Ovary (tissue), 9 donors: Measurements from ENCODE around the gene SLC29A3. TPM values are rescaled to one million over a fixed set of nuclear protein-coding genes. Genes with fewer than 3 reads are reported as not detected.

ENCODE experiments used
- DNase-seq, 5 donors: peaks; one replicate each; pipeline ENCODE4 v3.0.0-alpha.2; 2019 to 2020
- H3K27ac ChIP-seq, 2 donors: fragments of 200-600 bp; one replicate each; pipeline versions ENCODE4 v1.5.1 to v1.8.0; 2019 to 2022
- H3K27me3 ChIP-seq: fragments of 200-600 bp; one replicate; pipeline ENCODE4 v1.8.0; 2022
- H3K36me3 ChIP-seq: fragments of 200-600 bp; sonication (generic); one replicate; pipeline ENCODE4 v1.5.1; 2019
- H3K4me1 ChIP-seq: one replicate; pipeline ENCODE4 v1.8.1; 2013; ENCODE audit warnings: mild to moderate bottlenecking, moderate library complexity; ENCODE audit not compliant: insufficient read depth
- H3K4me3 ChIP-seq: fragments of 200-600 bp; sonication (generic); one replicate; pipeline ENCODE4 v1.5.1; 2017
- H3K9me3 ChIP-seq, 2 donors: fragments of 200-600 bp in 1 of 2; sonication (generic) in 1 of 2; one replicate each; pipeline versions ENCODE4 v1.5.1 to v1.8.1; 2013 to 2019; ENCODE audit warnings: mild to moderate bottlenecking in 1 of 2, moderate library complexity in 1 of 2
- CTCF ChIP-seq, 3 donors: fragments of 450-650 bp in 2 of 3; fragments of 200-600 bp in 1 of 3; IDR thresholded peaks; one replicate each; pipeline versions ENCODE4 v1.5.1 to v1.8.0; 2016 to 2022; ENCODE audit warnings: antibody characterized with exemption in 3 of 3, mild to moderate bottlenecking in 1 of 3
- EP300 ChIP-seq: sonication (generic); formaldehyde crosslinking; IDR thresholded peaks from one replicate; pipeline ENCODE4 v1.6.1; 2017; ENCODE audit warnings: antibody characterized with exemption
- POLR2A ChIP-seq: fragments of 450-650 bp; IDR thresholded peaks from one replicate; pipeline ENCODE4 v1.6.1; 2017; ENCODE audit warnings: antibody characterized with exemption, mild to moderate bottlenecking, moderate library complexity
- WGBS, 3 donors: extraction: QIAGEN DNeasy Blood & Tissue Kit in 1 of 3; methylation state at CpG; one replicate each; pipeline versions ENCODE4 v1.1.5 to v1.1.7; 2013 to 2017; 5-methylcytosine and 5-hydroxymethylcytosine counted together
- intact Hi-C, 4 donors: fragments of 100-400 bp; cut with DNase I; formaldehyde crosslinking; loops; one replicate each; pipeline versions ENCODE4 v1.11.0 to v1.15.1; 2022 to 2023
- polyA plus RNA-seq, 2 donors: library from polyadenylated mRNA; stranded (reverse); fragments of 200-250 nt in 1 of 2; fragments of 350-450 nt in 1 of 2; fragmentation: Illumina TruSeq in 1 of 2; extraction: RNeasy Lipid Tissue Mini Kit (QIAGEN cat#74804) in 1 of 2; gene quantifications; one replicate each; pipeline ENCODE4 v1.2.3, GENCODE V29; 2013 to 2014
- total RNA-seq, 7 donors: library from RNA; depleted of rRNA in 2 of 7; stranded (reverse); fragments of >200 nt in 2 of 7; fragmentation: NEBNext Ultra II Directional in 3 of 7; extraction: Animal tissue kit (Norgen Biotek cat#: 25700) in 3 of 7; gene quantifications; one replicate each; pipeline versions ENCODE4 v1.1.0 to v1.2.4, GENCODE V29; 2016 to 2023
- donor health status: DM: no; HTN: no; CAD: no; lungs with moderate emphysema.
- donor health status: DM: no; HTN: no; CAD: no.
- donor health status: Bipolar disorder and iron deficiency.
- donor health status: DM: yes; HTN: yes; CAD: no.
- donor health status: DM: no; HTN: no; CAD: no.
- donor health status: DM: yes; HTN: yes; CAD: no.

The SLC29A3 gene
- total and polyA plus RNA-seq, 9 donors, result 10.1 to 18.3 (median 15.5) TPM

GRCh38 chr10:71325267-71325666 is 6.2 kb downstream of the SLC29A3 start:
- WGBS, 3 donors, result 91 to 96% (median 94%) methylated on average over 6 of the region's 6 CpGs
- no peak for DNase-seq
- no peak overlapping the region for H3K27ac ChIP-seq
- H3K27me3 ChIP-seq, result no peaks in the 10 kb centered on the region
- TF ChIP-seq POLR2A (no peak), EP300 (no peak), CTCF (IDR thresholded peaks at IDR 0.05) (no peak)
- no peaks in the 10 kb centered on the region for H3K9me3 ChIP-seq
- H3K4me1 ChIP-seq, result peaks cover 2% of the 10 kb centered on the region
- H3K36me3 ChIP-seq, result no peaks in the 10 kb centered on the region
- H3K4me3 ChIP-seq, result no peak overlapping the region
- intact Hi-C loops, result loop anchor here in 2 of 4 donors (5.0 to 10.0 kb wide), 3 partner anchors 50 to 250 kb away; no protein-coding TSS in a partner anchor

GRCh38 chr10:71326464-71326881 is 7.4 kb downstream of the SLC29A3 start:
- Histone ChIP-seq H3K27me3 (no peaks in the 10 kb centered on the region), H3K4me1 (no peaks in the 10 kb centered on the region), H3K9me3 (no peaks in the 10 kb centered on the region), H3K27ac (no peak overlapping the region), H3K4me3 (no peak overlapping the region), H3K36me3 (no peaks in the 10 kb centered on the region)
- WGBS, 3 donors, result 74 to 84% (median 80%) methylated on average over 16 of the region's 16 CpGs
- intact Hi-C loops, result loop anchor here in 2 of 4 donors (5.0 to 10.0 kb wide), 3 partner anchors 48 to 248 kb away; no protein-coding TSS in a partner anchor
- TF ChIP-seq POLR2A (no peak), EP300 (no peak), CTCF (IDR thresholded peaks at IDR 0.05) (no peak)
- no peak for DNase-seq

DNA sequence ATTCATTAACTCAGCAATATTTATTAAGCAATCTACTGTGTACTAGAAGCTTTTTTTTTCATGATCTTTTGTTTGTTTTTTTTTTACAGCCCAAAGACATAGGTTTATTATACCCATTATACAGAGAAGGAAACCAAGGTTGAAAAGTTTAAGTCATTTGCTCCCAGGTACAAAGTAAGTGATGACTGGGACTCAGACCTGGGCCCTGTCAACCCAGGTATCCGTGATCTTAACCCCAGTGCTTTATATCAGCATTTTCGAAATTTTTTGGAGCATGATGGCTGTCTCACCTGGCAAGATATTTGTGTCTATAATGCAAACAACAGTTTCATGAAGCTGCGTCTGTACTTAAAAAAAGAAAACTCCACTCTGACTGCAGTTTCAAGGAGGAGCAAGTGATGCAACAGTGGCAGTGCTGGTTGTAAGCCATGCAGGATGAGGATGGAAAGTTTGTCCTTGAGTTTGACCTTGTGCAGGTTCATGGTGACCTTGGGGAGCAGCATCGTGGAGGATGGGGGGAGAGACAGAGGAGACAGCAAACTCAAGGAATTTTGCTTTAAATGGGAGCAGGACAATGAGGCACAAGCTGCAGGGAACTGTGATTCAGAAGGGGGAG is 11.8 kb downstream of the SLC29A3 start:
- no peak overlapping the region for H3K27ac ChIP-seq
- no peak for DNase-seq
- TF ChIP-seq CTCF (IDR thresholded peaks at IDR 0.05), result no peak
- no peak for TF ChIP-seq POLR2A
- no peak for TF ChIP-seq EP300
- intact Hi-C loops, result loop anchor here in 1 of 4 donors (5.0 kb wide), 1 partner anchor 246 kb away; no protein-coding TSS in a partner anchor
- H3K36me3 ChIP-seq, result no peaks in the 10 kb centered on the region
- 48 to 60% (median 59%) methylated on average over 4 of the region's 4 CpGs for WGBS, 3 donors
- no peaks in the 10 kb centered on the region for H3K27me3 ChIP-seq
- peaks cover 13% of the 10 kb centered on the region for H3K4me1 ChIP-seq
- H3K4me3 ChIP-seq, result no peak overlapping the region
- no peaks in the 10 kb centered on the region for H3K9me3 ChIP-seq

DNA sequence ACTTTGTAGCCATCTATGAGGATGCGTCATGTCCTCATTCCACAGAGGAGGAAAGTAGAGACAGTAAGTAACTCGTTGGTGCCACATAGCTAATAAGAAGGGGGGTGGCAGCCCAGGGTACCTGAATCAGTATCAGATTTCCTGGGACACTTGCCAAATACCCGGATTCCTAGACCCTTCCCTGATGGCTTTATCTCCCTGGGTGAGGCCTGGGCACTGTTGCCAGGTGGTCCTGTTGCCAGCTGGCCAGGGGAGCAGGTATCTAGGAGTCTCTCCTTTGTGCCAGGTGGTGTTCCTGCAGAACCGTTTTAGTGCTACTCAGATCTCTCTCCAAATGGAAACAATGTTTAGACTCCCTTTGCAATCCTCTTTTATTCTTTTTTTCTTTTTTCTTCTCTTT is 12.7 kb downstream of the SLC29A3 start:
- Histone ChIP-seq H3K9me3 (no peaks in the 10 kb centered on the region), H3K36me3 (no peaks in the 10 kb centered on the region), H3K4me3 (no peak overlapping the region), H3K4me1 (peaks cover 13% of the 10 kb centered on the region), H3K27me3 (no peaks in the 10 kb centered on the region), H3K27ac (no peak overlapping the region)
- WGBS, 3 donors, result 43 to 59% (median 48%) methylated on average over 4 of the region's 4 CpGs
- intact Hi-C loops, result loop anchor here in 1 of 4 donors (5.0 kb wide), 1 partner anchor 246 kb away; no protein-coding TSS in a partner anchor
- DNase-seq, result no peak
- TF ChIP-seq CTCF (IDR thresholded peaks at IDR 0.05) (no peak), POLR2A (no peak), EP300 (no peak)
